ENCODE data around the gene BANK1.

- TF ChIP-seq CTCF (IDR thresholded peaks at IDR 0.05) (no peak), POLR2AphosphoS5 (IDR thresholded peaks at IDR 0.05) (no peak)
Measured at GRCh38 chr4:101794806-101795205, 4.3 kb downstream of the BANK1 start.

Data from breast epithelium (tissue), 3 donors.